A172 (cell line): ENCODE measurements around the gene MEPE. TPM values are rescaled to one million over a fixed set of nuclear protein-coding genes. Genes with fewer than 3 reads are reported as not detected.

ENCODE experiments used
- DNase-seq: peaks from one replicate; pipeline ENCODE4 v3.0.0-alpha.2; 2015; ENCODE audit warnings: low spot score
- total RNA-seq: library from RNA; depleted of rRNA; stranded (reverse); fragments of >200 nt; shearing (Covaris generic); gene quantifications from 2 replicates; pipeline ENCODE4 v1.2.3, GENCODE V29; 2014

Gene MEPE
- total RNA-seq, 1 experiment from 2014 or later = not detected

GRCh38 chr4:87840149-87840548 lies 7.4 kb downstream of the MEPE start:
- DNase-seq = no peak

DNA sequence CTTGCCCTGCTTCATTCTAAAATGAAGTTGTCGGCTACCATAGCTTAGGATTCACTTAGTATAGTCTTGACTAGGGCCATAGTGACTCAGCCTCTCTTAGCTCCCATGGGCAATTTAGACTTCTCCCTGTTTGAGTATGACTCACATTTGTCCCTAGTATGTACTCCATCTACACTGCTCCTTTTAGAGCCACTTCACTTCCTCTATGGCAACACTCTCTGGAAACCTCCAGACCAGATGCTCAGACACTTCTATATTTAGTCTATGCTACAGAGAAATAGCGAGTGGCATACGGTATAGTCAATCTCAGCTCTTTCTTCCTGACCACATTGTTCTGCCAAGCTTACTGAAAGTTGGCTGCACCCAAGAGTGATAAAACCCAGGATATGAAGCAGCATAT lies 11.2 kb downstream of the MEPE start:
- DNase-seq = peak; percentile 85

DNA sequence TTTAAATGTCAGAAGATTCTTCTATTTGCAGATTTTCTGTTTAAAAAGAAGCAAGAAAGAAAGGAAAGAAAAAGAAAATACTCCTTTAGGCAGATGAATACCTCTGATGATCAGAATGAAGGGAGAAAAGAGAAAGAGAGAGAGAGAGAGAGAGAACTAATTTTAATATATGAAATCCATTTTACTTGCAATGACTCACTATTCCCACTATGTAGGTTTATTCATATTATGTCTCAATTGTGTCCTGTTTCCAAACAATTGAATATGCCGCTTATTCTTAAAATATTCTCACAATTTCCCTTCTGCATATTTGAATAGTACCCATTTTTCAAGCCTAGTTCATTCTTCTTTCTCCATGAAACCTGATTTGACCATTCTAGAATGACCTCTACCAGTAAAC lies 11.7 kb downstream of the MEPE start:
- no peak for DNase-seq

DNA sequence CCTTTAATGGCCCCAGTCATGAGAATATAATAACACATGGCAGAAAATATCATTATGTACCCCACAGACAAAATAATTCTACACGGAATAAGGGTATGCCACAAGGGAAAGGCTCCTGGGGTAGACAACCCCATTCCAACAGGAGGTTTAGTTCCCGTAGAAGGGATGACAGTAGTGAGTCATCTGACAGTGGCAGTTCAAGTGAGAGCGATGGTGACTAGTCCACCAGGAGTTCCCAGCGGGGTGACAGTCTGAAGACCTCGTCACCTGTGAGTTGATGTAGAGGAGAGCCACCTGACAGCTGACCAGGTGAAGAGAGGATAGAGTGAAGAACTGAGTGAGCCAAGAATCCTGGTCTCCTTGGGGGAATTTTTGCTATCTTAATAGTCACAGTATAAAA lies 13.5 kb downstream of the MEPE start:
- no peak for DNase-seq

GRCh38 chr4:87848622-87849351 lies 16.0 kb downstream of the MEPE start:
- peak; percentile 52 for DNase-seq

- no peak for DNase-seq
Observed at GRCh38 chr4:87849612-87850011, 16.8 kb downstream of the MEPE start.

DNA sequence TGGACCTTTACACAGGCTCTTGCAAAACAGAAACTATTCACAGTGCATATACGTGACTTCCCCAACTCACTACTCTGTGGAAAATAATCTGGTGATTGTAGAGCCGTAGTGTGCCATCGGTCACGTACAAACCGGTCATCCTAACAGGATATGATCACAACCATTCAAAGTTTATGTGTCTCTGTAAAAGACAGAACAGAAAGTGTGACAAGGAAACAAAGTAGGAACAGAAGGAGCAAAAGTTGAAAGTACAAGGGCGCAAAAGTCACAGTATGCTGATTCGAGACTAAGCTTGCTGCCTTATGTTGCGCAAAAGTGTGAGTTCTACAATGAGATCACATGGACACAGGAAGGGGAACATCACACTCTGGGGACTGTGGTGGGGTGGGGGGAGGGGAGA lies 18.6 kb downstream of the MEPE start:
- no peak for DNase-seq

- DNase-seq = no peak
Observed at GRCh38 chr4:87851953-87852352, 19.2 kb downstream of the MEPE start.

DNA sequence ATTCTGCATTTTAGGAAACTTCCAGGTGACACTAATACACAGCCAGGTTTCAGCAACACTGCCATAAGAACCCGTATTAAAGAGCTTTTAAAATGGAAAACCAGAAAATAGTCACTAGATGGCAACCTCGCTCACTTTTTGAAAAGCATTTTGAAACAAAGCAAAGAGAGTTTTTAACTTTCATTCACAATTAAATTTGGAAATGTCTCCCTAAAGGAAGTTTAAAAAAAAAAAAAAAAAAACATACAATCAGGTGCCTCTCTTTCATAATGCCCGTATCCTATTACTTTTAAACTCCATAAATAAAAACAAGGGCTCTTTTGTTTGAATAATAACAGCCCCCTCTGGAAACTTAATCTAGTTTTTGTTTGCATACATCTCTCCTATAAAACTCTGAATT lies 20.3 kb downstream of the MEPE start:
- peak; percentile 51 for DNase-seq

DNA sequence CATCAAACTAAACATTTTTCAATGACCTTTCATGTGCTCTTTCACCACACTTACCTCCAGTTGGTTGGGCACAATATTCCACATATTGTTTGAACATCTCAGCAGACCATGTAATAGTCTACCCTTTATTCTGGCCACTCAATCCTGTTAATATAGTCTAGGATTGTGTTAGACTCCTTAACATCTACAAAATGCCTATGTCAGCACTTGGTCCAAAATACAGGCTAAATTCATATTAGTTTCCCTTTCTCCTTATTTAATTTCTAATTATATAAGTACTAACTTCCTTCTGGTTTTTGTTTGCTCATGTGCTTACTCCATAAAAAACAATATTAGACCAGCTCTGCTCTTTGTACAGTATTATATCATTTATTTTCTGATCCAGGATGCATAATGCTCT lies 21.1 kb downstream of the MEPE start:
- no peak for DNase-seq

DNA sequence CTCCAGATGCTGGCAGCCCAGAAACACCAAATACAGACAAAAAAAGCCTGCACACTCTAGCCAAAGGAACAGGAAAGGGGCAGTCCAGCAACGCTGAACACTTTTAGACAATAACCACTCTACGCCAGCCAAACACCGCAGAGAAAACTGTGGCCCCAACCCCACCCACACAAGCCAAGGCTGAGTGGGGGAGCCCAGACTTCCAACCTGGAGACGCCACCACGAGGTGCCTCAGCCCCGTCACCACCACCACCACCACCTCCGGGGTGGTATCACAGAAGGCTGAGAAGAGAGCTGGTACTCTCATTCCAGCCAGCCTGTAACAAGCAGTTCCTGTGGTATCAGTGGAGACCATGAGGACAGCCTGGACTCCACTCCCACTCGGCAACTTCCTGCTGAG lies 22.8 kb downstream of the MEPE start:
- DNase-seq = no peak

- no peak for DNase-seq
Observed at GRCh38 chr4:87856816-87857215, 24.0 kb downstream of the MEPE start.

DNA sequence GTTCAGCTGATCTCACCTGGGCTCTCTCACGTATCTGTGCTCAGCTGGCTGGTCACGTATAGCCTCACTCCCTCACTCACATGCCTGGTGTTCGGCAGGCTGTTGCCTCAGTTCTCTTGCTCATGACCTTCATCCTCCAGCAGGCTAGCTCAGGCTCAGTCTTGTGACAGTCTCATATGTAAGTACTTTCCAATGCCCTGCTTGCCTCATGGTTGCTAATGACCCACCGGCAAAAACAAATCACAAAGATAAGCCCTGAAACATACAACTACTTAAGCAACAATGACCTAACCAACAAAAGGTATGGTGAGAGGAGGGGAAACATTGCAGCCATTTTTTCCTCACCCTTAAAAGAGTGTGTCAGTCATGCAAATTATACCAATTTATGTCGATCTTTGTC lies 25.0 kb downstream of the MEPE start:
- no peak for DNase-seq

- DNase-seq = no peak
Observed at GRCh38 chr4:87862236-87862635, 29.5 kb downstream of the MEPE start.

- DNase-seq = no peak
Observed at GRCh38 chr4:87863486-87863885, 30.7 kb downstream of the MEPE start.

GRCh38 chr4:87864321-87864720 lies 31.6 kb downstream of the MEPE start:
- no peak for DNase-seq

GRCh38 chr4:87865288-87865687 lies 32.5 kb downstream of the MEPE start:
- no peak for DNase-seq

DNA sequence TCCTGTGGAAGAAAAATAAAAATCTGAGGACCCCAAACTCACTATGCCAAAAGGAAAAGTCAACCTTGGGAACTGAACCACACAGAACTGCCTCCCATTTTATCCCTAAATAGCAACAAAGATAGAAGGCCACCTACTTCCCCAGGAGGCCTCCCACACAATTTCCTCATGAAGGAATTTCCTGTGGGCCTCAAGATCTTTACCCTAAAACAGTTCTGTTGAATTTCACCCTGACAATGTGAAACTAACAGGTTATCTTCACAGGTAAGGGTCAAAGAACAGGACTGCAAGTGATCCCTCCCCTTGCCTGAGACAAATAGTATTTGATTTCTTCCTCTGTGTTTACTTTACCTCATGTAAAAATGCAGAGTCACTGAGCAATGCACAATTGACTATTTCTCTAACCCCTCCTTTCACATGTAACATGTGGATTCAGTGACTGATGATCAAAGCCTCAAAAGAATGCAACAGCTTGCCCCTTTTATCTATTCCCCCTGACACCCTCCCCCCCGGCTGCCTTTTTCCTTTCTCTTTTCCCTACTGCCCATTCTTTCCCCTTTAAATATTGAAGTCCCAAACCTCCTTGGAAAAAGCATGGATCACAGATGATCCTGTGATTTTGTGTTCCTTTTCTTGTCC lies 33.3 kb downstream of the MEPE start:
- DNase-seq = no peak

DNA sequence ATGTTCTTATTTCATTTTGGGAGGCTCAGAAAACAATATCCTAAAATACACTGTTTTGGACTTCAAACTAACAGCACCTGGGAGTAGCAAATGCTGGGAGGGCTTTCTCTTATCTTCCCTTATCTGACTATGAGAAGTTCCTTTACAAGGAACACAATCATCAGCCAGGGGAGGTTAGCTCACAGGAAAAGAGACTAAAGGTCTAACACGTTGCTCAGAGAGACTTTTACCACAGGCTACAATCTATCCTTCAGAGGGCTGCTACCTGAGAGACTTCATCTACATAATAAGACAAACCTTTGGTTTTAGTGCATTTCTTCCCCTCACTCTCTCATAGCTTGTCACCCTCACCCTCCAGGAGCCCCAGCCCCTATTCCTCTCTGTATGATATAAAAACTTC lies 35.8 kb downstream of the MEPE start:
- no peak for DNase-seq

DNA sequence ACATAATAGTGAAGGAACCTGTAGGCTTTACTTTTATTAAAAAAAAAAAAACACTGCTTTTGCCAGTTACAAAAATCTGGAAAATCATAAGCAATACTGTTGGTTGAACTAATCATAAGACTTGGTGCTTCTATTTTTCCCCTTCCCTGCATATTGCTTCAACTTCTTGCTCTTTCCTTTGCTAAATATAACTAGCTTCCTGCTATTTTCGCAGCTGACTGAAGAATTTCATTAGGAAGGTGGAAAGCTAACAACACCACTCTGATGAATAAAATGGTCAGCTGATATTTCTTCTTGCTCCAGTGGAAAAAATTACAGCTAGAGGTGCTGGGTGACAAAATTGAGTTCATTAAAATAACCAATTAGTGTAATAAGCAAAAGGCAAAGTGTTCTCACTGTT lies 39.3 kb downstream of the MEPE start:
- DNase-seq = no peak

DNA sequence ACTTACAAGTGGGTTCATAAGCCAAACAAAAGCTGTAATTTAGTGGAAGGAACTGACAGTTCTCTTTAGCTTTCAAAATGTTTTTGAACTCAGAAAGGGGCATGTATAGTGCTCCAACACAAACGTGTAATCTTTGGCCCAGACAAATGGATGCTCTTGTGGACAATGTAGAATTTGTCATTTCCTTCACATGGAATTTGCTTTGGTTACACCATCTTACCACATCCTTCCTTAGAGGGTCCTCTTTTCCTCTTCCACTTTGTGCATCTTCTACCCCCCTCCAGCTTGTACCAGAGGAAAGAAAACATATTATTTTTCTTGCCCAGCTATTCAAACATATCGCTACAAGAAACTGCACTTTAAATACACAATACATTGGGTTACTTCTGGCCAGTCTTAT lies 42.4 kb downstream of the MEPE start:
- no peak for DNase-seq

DNA sequence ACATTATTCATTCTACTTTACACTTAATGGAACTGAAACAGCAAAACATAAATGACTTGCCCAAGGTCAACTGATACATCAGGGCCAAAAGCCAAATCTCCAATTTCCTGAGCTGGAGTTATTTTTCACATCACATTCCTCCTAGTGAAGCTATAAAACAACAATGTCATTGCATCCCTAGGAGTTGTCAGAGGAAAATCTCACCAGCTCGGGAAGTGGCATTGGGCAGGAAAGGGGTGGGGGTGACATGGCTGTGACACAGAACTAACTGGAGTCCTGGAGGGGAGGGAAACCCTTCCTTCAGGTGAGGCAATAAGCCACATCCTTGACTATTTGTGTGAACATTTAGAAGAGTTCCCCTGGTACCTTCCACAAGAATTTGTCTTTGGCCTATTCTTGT lies 47.3 kb downstream of the MEPE start:
- no peak for DNase-seq

- DNase-seq = no peak
Observed at GRCh38 chr4:87881115-87881514, 48.3 kb downstream of the MEPE start.

GRCh38 chr4:87882321-87882720 lies 49.6 kb downstream of the MEPE start:
- DNase-seq = peak; percentile 48
